SK-N-MC (cell line): ENCODE measurements around the gene NEK9.

Experiments
- EZH2 ChIP-seq: fragments of 200-600 bp; sonication (generic); IDR thresholded peaks from one replicate; pipeline ENCODE4 v1.6.1; 2017; ENCODE audit warnings: antibody characterized with exemption
- POLR2AphosphoS5 ChIP-seq: IDR thresholded peaks from 2 replicates; pipeline ENCODE4 v1.6.1; 2012; ENCODE audit warnings: mild to moderate bottlenecking, low read depth, low read length, borderline replicate concordance

DNA sequence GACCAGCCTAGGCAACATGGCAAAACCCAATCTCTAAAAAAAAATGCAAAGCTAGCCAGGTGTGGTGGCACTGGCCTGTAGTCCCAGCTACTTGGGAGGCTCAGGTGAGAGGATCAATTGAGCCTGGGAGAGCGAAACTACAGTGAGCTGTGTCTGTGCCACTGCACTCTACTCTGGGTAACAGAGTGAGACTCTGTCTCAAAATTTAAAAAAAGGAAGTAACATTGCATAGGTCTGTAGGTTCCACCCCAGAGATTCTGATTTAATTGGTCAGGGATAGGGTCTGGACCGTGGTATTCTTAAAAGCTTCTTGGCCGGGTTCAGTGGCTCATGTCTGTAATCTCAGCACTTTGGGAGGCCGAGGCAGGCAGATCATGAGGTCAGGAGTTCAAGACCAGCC is 31.2 kb downstream of the NEK9 start:
- no peak for TF ChIP-seq POLR2AphosphoS5
- no peak for TF ChIP-seq EZH2
